H9 (cell line): Measurements from ENCODE around the gene ARID4A. TPM values are rescaled to one million over a fixed set of nuclear protein-coding genes. Genes with fewer than 3 reads are reported as not detected.

Experiments used
- DNase-seq: peaks from one replicate; pipeline ENCODE4 v3.0.0-alpha.2; 2017
- H2AFZ ChIP-seq: one replicate; pipeline ENCODE4 v1.6.1; 2013; ENCODE audit warnings: mild to moderate bottlenecking, low read length, control low read depth, moderate library complexity
- H2AK5ac ChIP-seq: 2 replicates; pipeline ENCODE4 v1.6.1; 2013; ENCODE audit warnings: low read length, control low read depth, mixed read lengths; ENCODE audit not compliant: insufficient read length
- H2BK120ac ChIP-seq: one replicate; pipeline ENCODE4 v1.6.1; 2013; ENCODE audit warnings: low read depth, mild to moderate bottlenecking, low read length, control low read depth, inconsistent platforms; ENCODE audit not compliant: poor library complexity, severe bottlenecking
- H2BK12ac ChIP-seq: 2 replicates; pipeline ENCODE4 v1.6.1; 2013; ENCODE audit warnings: low read length, control low read depth, mixed read lengths, low read depth; ENCODE audit not compliant: insufficient read length
- H2BK15ac ChIP-seq: 2 replicates; pipeline ENCODE4 v1.6.1; 2013; ENCODE audit warnings: low read depth, low read length, control low read depth
- H2BK20ac ChIP-seq: one replicate; pipeline ENCODE4 v1.6.1; 2013; ENCODE audit warnings: low read depth, mild to moderate bottlenecking, low read length, control low read depth, inconsistent platforms; ENCODE audit not compliant: poor library complexity, severe bottlenecking
- H2BK5ac ChIP-seq: 2 replicates; pipeline ENCODE4 v1.6.1; 2013; ENCODE audit warnings: low read length, control low read depth, mixed read lengths; ENCODE audit not compliant: insufficient read length
- H3K14ac ChIP-seq: 2 replicates; pipeline ENCODE4 v1.6.1; 2013; ENCODE audit warnings: low read length, control low read depth; ENCODE audit not compliant: insufficient read depth
- H3K18ac ChIP-seq: 2 replicates; pipeline ENCODE4 v1.6.1; 2013; ENCODE audit warnings: low read depth, mild to moderate bottlenecking, mixed read lengths, low read length, control low read depth; ENCODE audit not compliant: insufficient read length
- H3K23ac ChIP-seq: 2 replicates; pipeline ENCODE4 v1.6.1; 2013; ENCODE audit warnings: low read length, control low read depth, mixed read lengths, low read depth; ENCODE audit not compliant: insufficient read length
- H3K23me2 ChIP-seq: 2 replicates; pipeline ENCODE4 v1.6.1; 2013; ENCODE audit warnings: low read depth, mild to moderate bottlenecking, mixed read lengths, low read length, control low read depth; ENCODE audit not compliant: insufficient read length, poor library complexity, severe bottlenecking
- H3K27ac ChIP-seq: 2 replicates; pipeline ENCODE4 v1.5.1; 2013; ENCODE audit warnings: low read length, control low read depth, mixed read lengths, low read depth; ENCODE audit not compliant: insufficient read length
- H3K27me3 ChIP-seq: 2 replicates; pipeline ENCODE4 v1.6.1; 2013; ENCODE audit warnings: low read length, control low read depth, inconsistent platforms; ENCODE audit not compliant: insufficient read depth
- H3K4ac ChIP-seq: 2 replicates; pipeline ENCODE4 v1.6.1; 2013; ENCODE audit warnings: low read depth, mild to moderate bottlenecking, control low read depth, inconsistent platforms, low read length, moderate library complexity
- H3K4me1 ChIP-seq: 2 replicates; pipeline ENCODE4 v1.6.1; 2013; ENCODE audit warnings: low read length, control low read depth, inconsistent platforms; ENCODE audit not compliant: insufficient read depth
- H3K4me2 ChIP-seq: 2 replicates; pipeline ENCODE4 v1.6.1; 2013; ENCODE audit warnings: low read length, control low read depth, mixed read lengths; ENCODE audit not compliant: insufficient read length, insufficient read depth
- H3K56ac ChIP-seq: 2 replicates; pipeline ENCODE4 v1.6.1; 2013; ENCODE audit warnings: low read depth, mild to moderate bottlenecking, mixed read lengths, low read length, control low read depth; ENCODE audit not compliant: insufficient read length
- H3K79me1 ChIP-seq: 2 replicates; pipeline ENCODE4 v1.6.1; 2013; ENCODE audit warnings: low read depth, mild to moderate bottlenecking, moderate library complexity, low read length, control low read depth, inconsistent platforms; ENCODE audit not compliant: insufficient read depth, poor library complexity, severe bottlenecking
- H3K79me2 ChIP-seq: 2 replicates; pipeline ENCODE4 v1.6.1; 2013; ENCODE audit warnings: low read length, control low read depth, inconsistent platforms; ENCODE audit not compliant: insufficient read depth
- H3K9ac ChIP-seq: 2 replicates; pipeline ENCODE4 v1.6.1; 2013; ENCODE audit warnings: low read length, control low read depth, mixed read lengths; ENCODE audit not compliant: insufficient read length; ENCODE audit errors: extremely low read depth
- H3K9me3 ChIP-seq: one replicate; pipeline ENCODE4 v1.6.1; 2013; ENCODE audit warnings: low read depth, low read length, inconsistent platforms; ENCODE audit not compliant: control insufficient read depth
- H3T11ph ChIP-seq: one replicate; pipeline ENCODE4 v1.6.1; 2013; ENCODE audit warnings: mild to moderate bottlenecking, low read length, control low read depth, inconsistent platforms
- H4K20me1 ChIP-seq: one replicate; pipeline ENCODE4 v1.6.1; 2013; ENCODE audit not compliant: control insufficient read depth, insufficient read length, insufficient read depth
- H4K5ac ChIP-seq: 2 replicates; pipeline ENCODE4 v1.6.1; 2013; ENCODE audit warnings: low read depth, mild to moderate bottlenecking, mixed read lengths, low read length, control low read depth; ENCODE audit not compliant: insufficient read length
- H4K8ac ChIP-seq: replicated peaks from 2 replicates; pipeline ENCODE4 v1.6.1; 2013; ENCODE audit warnings: low read length, control low read depth, mixed read lengths, low read depth; ENCODE audit not compliant: insufficient read length
- H4K91ac ChIP-seq: 2 replicates; pipeline ENCODE4 v1.6.1; 2013; ENCODE audit warnings: low read depth, mild to moderate bottlenecking, moderate library complexity, mixed read lengths, low read length, control low read depth; ENCODE audit not compliant: insufficient read length
- H3K27ac Mint-ChIP-seq, 3 experiments: 2 replicates in 2 of 3; 3 replicates in 1 of 3; pipeline ENCODE4 v1.8.0; 2020 to 2021; ENCODE audit warnings: mixed read lengths in 3 of 3, mild to moderate bottlenecking in 1 of 3, moderate library complexity in 1 of 3
- H3K27me3 Mint-ChIP-seq: 2 replicates; pipeline ENCODE4 v1.8.0; 2021; ENCODE audit warnings: low read depth, mild to moderate bottlenecking, moderate library complexity, mixed read lengths
- H3K36me3 Mint-ChIP-seq, 3 experiments: 2 replicates in 2 of 3; 3 replicates in 1 of 3; pipeline ENCODE4 v1.8.0; 2020 to 2021; ENCODE audit warnings: low read depth in 3 of 3, mixed read lengths in 3 of 3; ENCODE audit not compliant: insufficient read depth in 1 of 3
- H3K4me1 Mint-ChIP-seq, 2 experiments: 2 replicates each; pipeline ENCODE4 v1.8.0; 2020; ENCODE audit warnings: mixed read lengths in 2 of 2
- H3K4me3 Mint-ChIP-seq, 2 experiments: 2 replicates in 1 of 2; 3 replicates in 1 of 2; pipeline ENCODE4 v1.8.0; 2020 to 2021; ENCODE audit warnings: mild to moderate bottlenecking in 2 of 2, mixed read lengths in 2 of 2, moderate library complexity in 1 of 2
- H3K9me3 Mint-ChIP-seq, 2 experiments: 2 replicates in 1 of 2; 3 replicates in 1 of 2; pipeline ENCODE4 v1.8.0; 2020; ENCODE audit warnings: mild to moderate bottlenecking in 2 of 2, mixed read lengths in 2 of 2, moderate library complexity in 1 of 2
- WGBS: extraction: QIAGEN DNeasy Blood & Tissue Kit; methylation state at CpG from one replicate; pipeline ENCODE4 v1.1.7; 2013; ENCODE audit warnings: missing lambda C conversion rate, low lambda C conversion rate, mixed read lengths; ENCODE audit not compliant: insufficient read length; ENCODE audit errors: extremely low coverage; 5-methylcytosine and 5-hydroxymethylcytosine counted together
- total RNA-seq: library from RNA; stranded (reverse); gene quantifications from 2 replicates; pipeline ENCODE4 v1.2.1, GENCODE V29; 2021
- TF ChIP-seq, protein P1 (sequence below): fragments of 200-600 bp; sonication (generic); conservative IDR thresholded peaks from 3 replicates; pipeline ENCODE4 v1.8.0; 2021; ENCODE audit warnings: antibody characterized with exemption, mild to moderate bottlenecking

Gene ARID4A
- total RNA-seq, 1 experiment from 2014 or later, result 13.2 TPM

DNA sequence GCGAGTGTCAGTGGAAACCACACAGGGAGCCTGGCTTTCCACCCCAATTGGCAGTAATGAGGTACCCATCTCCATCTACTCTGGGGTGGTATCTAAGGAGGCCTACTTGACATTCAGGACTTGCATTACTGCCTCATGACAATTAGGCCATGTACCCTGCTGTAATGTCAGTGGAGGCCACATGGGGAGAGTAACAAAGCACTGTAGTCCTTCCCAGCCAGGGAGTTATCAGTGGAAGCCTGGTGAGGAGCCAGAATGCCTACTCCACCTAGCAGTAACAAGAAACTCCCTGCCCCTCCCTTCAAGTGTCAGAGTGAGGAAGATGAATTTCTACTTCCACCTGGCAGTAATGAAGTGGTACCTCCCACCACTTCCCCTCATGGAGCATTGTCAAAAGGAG lies 116.5 kb downstream of the ARID4A start:
- no peak overlapping the region for H2BK5ac ChIP-seq
- no peaks in the 10 kb centered on the region for H3K4me1 ChIP-seq
- H2BK15ac ChIP-seq, result no peak overlapping the region
- no peak overlapping the region for H3K18ac ChIP-seq
- no peak overlapping the region for H2BK20ac ChIP-seq
- no peak overlapping the region for H3K4me2 ChIP-seq
- no peaks in the 10 kb centered on the region for H3K9me3 ChIP-seq
- H3K27me3 ChIP-seq, result no peaks in the 10 kb centered on the region
- H3K4me1 Mint-ChIP-seq, result peaks cover 9 to 10% of the 10 kb centered on the region in 2 experiments; a peak in 3 of 4 replicates
- H3K23me2 ChIP-seq, result no peaks in the 10 kb centered on the region
- H3K79me1 ChIP-seq, result peaks cover 5% of the 10 kb centered on the region
- H3K14ac ChIP-seq, result no peak overlapping the region
- no peaks in the 10 kb centered on the region for H3K79me2 ChIP-seq
- no peak overlapping the region for H3K56ac ChIP-seq
- no CpG with 5 or more reads among the region's 1 CpG for WGBS
- H3K27me3 Mint-ChIP-seq, result no peaks in the 10 kb centered on the region
- no peak overlapping the region for H2AFZ ChIP-seq
- TF ChIP-seq, protein P1, sequence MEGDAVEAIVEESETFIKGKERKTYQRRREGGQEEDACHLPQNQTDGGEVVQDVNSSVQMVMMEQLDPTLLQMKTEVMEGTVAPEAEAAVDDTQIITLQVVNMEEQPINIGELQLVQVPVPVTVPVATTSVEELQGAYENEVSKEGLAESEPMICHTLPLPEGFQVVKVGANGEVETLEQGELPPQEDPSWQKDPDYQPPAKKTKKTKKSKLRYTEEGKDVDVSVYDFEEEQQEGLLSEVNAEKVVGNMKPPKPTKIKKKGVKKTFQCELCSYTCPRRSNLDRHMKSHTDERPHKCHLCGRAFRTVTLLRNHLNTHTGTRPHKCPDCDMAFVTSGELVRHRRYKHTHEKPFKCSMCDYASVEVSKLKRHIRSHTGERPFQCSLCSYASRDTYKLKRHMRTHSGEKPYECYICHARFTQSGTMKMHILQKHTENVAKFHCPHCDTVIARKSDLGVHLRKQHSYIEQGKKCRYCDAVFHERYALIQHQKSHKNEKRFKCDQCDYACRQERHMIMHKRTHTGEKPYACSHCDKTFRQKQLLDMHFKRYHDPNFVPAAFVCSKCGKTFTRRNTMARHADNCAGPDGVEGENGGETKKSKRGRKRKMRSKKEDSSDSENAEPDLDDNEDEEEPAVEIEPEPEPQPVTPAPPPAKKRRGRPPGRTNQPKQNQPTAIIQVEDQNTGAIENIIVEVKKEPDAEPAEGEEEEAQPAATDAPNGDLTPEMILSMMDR, result no peak; the same call in 2 of the 3 replicates
- no peak overlapping the region for H3T11ph ChIP-seq
- no peak overlapping the region for H3K4ac ChIP-seq
- no peak overlapping the region for H2BK12ac ChIP-seq
- H3K27ac Mint-ChIP-seq, result no peak overlapping the region
- H4K8ac ChIP-seq, result no peak overlapping the region
- H3K27ac ChIP-seq, result no peak overlapping the region
- H3K36me3 Mint-ChIP-seq, result peaks cover 39 to 73% (median 68%) of the 10 kb centered on the region in 3 experiments
- no peak overlapping the region for H3K9ac ChIP-seq
- peaks cover 0 to 3% of the 10 kb centered on the region in 2 experiments; a peak in 1 of 5 replicates for H3K9me3 Mint-ChIP-seq
- H2AK5ac ChIP-seq, result no peak overlapping the region
- no peak overlapping the region for H3K23ac ChIP-seq
- DNase-seq, result no peak
- no peak overlapping the region for H2BK120ac ChIP-seq
- H3K4me3 Mint-ChIP-seq, result no peak overlapping the region
- H4K20me1 ChIP-seq, result no peaks in the 10 kb centered on the region
- H4K5ac ChIP-seq, result no peak overlapping the region
- no peak overlapping the region for H4K91ac ChIP-seq
